Right atrium auricular region (tissue), 2 donors: ENCODE data around the gene ABHD2. TPM values are rescaled to one million over a fixed set of nuclear protein-coding genes. Genes with fewer than 3 reads are reported as not detected.
A peak's percentile ranks its signal among the peaks of the same experiment; 100 is the strongest.

ENCODE experiments used
- DNase-seq: peaks from one replicate; pipeline ENCODE4 v3.0.0-alpha.2; 2019; ENCODE audit warnings: low spot score
- H3K27ac ChIP-seq, 2 donors: fragments of 200-600 bp; sonication (generic); 1 replicate in 1 of 2; 2 replicates in 1 of 2; pipeline ENCODE4 v1.5.1; 2016 to 2019
- H3K27me3 ChIP-seq, 2 donors: fragments of 200-600 bp; sonication (generic); one replicate each; pipeline versions ENCODE4 v1.5.1 to v1.6.0; 2017 to 2019
- H3K36me3 ChIP-seq: fragments of 200-600 bp; sonication (generic); one replicate; pipeline ENCODE4 v1.5.1; 2016
- H3K4me1 ChIP-seq, 2 donors: fragments of 200-600 bp; sonication (generic); one replicate each; pipeline versions ENCODE4 v1.5.1 to v1.6.0; 2017 to 2019
- H3K4me3 ChIP-seq, 2 donors: fragments of 200-600 bp; sonication (generic); 1 replicate in 1 of 2; 2 replicates in 1 of 2; pipeline ENCODE4 v1.5.1; 2017 to 2019; ENCODE audit warnings: mild to moderate bottlenecking in 1 of 2, moderate library complexity in 1 of 2
- H3K9me3 ChIP-seq, 2 donors: fragments of 200-600 bp; sonication (generic); one replicate each; pipeline ENCODE4 v1.5.1; 2019
- total RNA-seq, 2 donors: library from RNA; depleted of rRNA; stranded (reverse); fragments of >200 nt; gene quantifications; one replicate each; pipeline ENCODE4 v1.1.0, GENCODE V29; 2016
- TF ChIP-seq, protein P1 (sequence below), 2 donors: fragments of 200-600 bp; sonication (generic); IDR thresholded peaks; one replicate each; pipeline ENCODE4 v1.5.1; 2019; ENCODE audit warnings: antibody characterized with exemption in 2 of 2

Gene ABHD2
- total RNA-seq, 2 donors from 2014 or later: 115 to 118 TPM

DNA sequence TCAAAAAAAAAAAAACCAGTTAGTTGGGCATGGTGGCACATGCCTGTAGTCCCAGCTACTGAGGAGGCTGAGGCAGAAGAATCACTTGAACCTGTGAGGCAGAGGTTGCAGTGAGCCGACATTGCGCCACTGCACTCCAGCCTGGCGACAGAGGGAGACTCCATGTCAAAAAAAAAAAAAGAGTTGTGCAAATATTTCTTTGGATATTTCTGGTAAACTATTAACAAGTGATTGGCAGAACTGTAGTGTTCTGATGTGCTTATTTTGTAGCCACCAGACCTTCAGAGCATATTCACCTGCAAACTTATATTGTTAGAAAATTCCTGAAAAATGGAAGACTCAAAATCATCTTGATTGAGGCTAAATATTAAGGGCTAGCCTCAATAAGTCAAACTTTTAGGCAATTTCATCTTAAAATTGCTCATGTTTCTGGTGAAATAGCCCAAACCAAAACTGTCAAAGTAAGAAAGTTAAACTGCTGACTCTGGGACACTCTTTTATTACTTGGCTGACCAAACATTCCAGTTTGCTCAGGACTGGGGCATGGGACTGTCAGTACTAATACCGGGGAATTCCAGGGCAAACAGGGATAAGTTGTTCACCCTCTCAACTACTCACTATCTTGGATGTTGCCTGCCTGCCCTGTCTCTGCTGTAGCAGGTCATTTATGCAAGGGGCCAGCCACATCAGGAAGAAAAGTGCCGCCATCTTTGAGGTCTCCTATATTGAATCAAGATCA is 37.0 kb downstream of the ABHD2 start:
- TF ChIP-seq, protein P1, sequence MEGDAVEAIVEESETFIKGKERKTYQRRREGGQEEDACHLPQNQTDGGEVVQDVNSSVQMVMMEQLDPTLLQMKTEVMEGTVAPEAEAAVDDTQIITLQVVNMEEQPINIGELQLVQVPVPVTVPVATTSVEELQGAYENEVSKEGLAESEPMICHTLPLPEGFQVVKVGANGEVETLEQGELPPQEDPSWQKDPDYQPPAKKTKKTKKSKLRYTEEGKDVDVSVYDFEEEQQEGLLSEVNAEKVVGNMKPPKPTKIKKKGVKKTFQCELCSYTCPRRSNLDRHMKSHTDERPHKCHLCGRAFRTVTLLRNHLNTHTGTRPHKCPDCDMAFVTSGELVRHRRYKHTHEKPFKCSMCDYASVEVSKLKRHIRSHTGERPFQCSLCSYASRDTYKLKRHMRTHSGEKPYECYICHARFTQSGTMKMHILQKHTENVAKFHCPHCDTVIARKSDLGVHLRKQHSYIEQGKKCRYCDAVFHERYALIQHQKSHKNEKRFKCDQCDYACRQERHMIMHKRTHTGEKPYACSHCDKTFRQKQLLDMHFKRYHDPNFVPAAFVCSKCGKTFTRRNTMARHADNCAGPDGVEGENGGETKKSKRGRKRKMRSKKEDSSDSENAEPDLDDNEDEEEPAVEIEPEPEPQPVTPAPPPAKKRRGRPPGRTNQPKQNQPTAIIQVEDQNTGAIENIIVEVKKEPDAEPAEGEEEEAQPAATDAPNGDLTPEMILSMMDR (IDR thresholded peaks at IDR 0.05): no peak
- peaks cover 0 to 84% of the 10 kb centered on the region in 2 donors for H3K4me1 ChIP-seq
- no peaks in the 10 kb centered on the region for H3K9me3 ChIP-seq
- H3K36me3 ChIP-seq: peaks cover 44% of the 10 kb centered on the region
- H3K27me3 ChIP-seq: no peaks in the 10 kb centered on the region
- DNase-seq: no peak
- no peak overlapping the region for H3K4me3 ChIP-seq
- H3K27ac ChIP-seq: peak overlapping the region; percentile 56 to 79

DNA sequence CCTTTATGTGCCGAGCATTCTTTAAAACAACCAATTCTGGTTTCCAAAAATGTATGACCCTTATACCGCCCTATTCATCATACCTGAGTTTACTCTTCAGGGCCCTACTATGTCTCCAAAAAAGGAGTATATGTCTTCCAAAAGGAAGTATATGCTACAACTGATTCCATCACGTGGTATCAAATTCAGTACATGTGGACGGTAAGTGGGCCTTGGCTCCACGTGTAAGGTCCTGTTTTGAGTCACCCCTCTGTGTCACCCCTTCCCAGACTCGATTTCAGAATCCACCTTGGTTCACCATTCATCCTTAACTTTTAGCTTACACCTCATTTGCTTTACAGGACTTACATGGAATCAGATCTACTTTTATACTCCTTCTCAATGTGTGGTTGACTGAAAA is 37.8 kb downstream of the ABHD2 start:
- H3K36me3 ChIP-seq: peaks cover 45% of the 10 kb centered on the region
- H3K4me3 ChIP-seq: no peak overlapping the region
- no peak for DNase-seq
- no peaks in the 10 kb centered on the region for H3K9me3 ChIP-seq
- TF ChIP-seq, protein P1 (IDR thresholded peaks at IDR 0.05): no peak
- H3K27ac ChIP-seq: peak overlapping the region; percentile 56 to 79
- peaks cover 0 to 84% of the 10 kb centered on the region in 2 donors for H3K4me1 ChIP-seq
- no peaks in the 10 kb centered on the region for H3K27me3 ChIP-seq

DNA sequence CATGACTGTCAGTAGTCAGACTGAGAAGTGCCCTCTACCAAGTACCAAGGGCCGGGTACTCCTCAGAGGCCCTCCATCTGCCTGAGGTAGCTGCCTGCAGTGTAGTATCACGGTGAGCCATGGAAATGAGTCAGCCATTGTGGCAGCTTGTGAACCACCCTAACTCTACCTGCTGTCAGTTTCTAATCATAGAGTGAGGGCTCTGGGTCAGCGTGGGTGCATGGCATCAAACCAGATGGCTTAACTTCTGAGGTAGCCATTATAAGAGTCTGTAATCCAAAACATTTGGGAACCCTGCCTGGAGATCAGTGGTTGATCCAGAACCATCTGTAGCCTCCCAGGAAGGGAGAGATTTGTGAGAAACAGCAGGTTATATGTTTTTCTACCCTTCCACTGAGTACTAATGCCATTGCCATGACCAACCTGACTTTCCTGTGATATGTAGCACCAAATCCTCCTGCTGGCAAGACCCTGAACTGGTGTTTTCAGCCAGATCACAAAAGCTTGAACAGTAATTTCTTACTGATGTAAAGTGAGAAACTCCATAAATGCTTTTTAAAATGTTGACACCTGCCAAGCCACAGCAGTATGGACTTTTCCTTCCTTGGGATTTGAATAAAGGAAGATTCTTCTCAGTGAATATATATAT is 38.9 kb downstream of the ABHD2 start:
- Histone ChIP-seq H3K27ac (peak overlapping the region; percentile 56 to 79), H3K4me1 (peaks cover 0 to 84% of the 10 kb centered on the region in 2 donors), H3K9me3 (no peaks in the 10 kb centered on the region), H3K27me3 (no peaks in the 10 kb centered on the region), H3K4me3 (no peak overlapping the region), H3K36me3 (peaks cover 37% of the 10 kb centered on the region)
- no peak for DNase-seq
- TF ChIP-seq, protein P1 (IDR thresholded peaks at IDR 0.05): no peak

DNA sequence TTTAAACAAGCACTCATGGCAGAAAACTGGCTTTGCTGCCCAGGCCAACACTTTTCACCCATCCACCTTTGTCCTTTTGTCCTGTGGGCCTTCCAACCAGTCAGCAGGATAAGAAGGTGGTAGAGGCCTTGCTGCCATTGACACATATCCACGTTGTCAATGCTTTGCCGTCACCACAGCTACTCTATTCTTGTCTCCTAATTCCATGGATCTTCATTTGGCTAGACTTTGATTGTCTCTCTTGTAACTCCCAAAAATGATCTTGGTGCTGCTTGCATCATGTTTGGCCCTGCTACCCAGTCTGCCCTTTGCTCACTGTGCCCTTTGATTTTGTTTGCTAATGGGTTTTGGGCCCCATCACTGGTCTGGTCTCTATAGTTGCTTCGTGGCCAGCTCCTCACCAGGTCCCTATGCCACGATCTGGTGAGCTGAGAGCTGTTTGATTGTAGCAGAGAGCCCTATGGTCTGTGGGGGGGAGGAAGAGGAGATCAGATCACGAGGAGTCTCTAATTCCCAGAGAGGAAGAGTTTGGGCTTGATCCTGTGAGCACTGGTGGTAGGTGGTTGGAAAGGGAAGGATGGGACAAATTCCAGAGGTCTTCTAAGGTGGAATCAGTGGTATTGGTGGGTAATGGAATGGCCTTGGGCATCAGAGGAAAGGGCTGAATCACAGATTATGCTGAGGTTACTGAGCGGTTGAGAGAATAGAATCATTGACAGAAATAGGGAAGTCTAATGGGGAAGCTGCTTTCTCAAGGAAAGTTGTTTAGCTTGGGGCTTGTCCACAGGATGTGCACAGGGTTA is 40.3 kb downstream of the ABHD2 start:
- Histone ChIP-seq H3K27ac (peak overlapping the region; percentile 56 to 79), H3K4me1 (peaks cover 0 to 91% of the 10 kb centered on the region in 2 donors), H3K27me3 (no peaks in the 10 kb centered on the region), H3K4me3 (no peak overlapping the region), H3K36me3 (peaks cover 31% of the 10 kb centered on the region), H3K9me3 (no peaks in the 10 kb centered on the region)
- DNase-seq: no peak
- TF ChIP-seq, protein P1 (IDR thresholded peaks at IDR 0.05): no peak

DNA sequence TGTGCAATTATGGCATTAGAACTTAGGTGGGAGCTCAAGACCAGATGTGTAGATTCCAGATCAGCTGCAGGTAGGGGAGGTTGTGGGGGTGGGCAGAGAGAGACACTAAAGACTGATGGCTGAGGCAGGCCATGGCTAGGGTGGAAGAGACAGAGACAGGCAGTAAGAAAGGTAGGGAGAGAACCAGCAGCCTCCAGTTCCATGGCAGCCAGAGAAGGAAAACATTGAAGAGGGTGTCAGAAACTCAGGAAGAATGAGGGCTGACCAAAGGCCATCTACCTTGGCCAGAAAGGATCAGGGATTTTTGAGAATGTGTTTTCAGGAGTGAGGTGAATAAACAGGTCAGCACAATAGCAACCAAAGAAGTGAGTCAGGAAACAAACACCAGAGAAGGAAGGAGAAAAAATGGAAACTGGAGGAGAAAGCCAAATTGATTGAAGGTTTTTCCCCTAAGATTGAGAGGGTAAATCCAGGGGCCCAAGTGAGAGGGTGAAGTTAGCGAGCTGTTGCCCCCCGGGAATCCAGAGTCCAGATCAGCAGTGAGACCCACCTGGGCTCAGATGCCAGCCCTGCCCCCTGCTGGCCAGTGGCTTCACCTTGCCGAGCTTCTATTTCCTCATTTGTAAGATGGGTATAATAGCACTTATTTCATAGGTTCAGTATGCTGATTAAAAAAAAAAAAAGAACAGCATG is 41.0 kb downstream of the ABHD2 start:
- H3K36me3 ChIP-seq: peaks cover 24% of the 10 kb centered on the region
- peaks cover 0 to 85% of the 10 kb centered on the region in 2 donors for H3K4me1 ChIP-seq
- peak overlapping the region; percentile 56 to 79 for H3K27ac ChIP-seq
- H3K27me3 ChIP-seq: no peaks in the 10 kb centered on the region
- H3K4me3 ChIP-seq: no peak overlapping the region
- H3K9me3 ChIP-seq: no peaks in the 10 kb centered on the region
- DNase-seq: no peak
- TF ChIP-seq, protein P1 (IDR thresholded peaks at IDR 0.05): peak; percentile 41 to 69
